ENCODE data around the gene MAMSTR. TPM values are rescaled to one million over a fixed set of nuclear protein-coding genes. Genes with fewer than 3 reads are reported as not detected.
"Not testable (repeated sequence)": the region's sequence is repeated elsewhere in the genome, so short reads cannot be mapped to it uniquely, and the experiment has no call there.

The MAMSTR gene
- total RNA-seq, 1 donor from 2014 or later = 5.2 TPM

GRCh38 chr19:48718711-48719231 is 754 bp downstream of the MAMSTR start:
- Histone ChIP-seq H3K4me3 (ENCODE audit: low read length in 3 of 3) (peak overlapping the region; percentile 85 to 88 (median 86)), H3K9me3 (ENCODE audit: control insufficient read depth in 3 of 3, low read length in 3 of 3) (no peaks in the 10 kb centered on the region), H3K36me3 (ENCODE audit: control insufficient read depth in 3 of 3, insufficient read depth in 3 of 3, low read length in 3 of 3) (peaks cover 0 to 5% (median 4%) of the 10 kb centered on the region in 3 donors), H3K27ac (ENCODE audit: low read depth, low read length) (peak overlapping the region; percentile 97), H3K27me3 (ENCODE audit: control insufficient read depth in 3 of 3, insufficient read depth in 3 of 3, low read length in 3 of 3) (no peaks in the 10 kb centered on the region), H3K4me1 (ENCODE audit: control insufficient read depth in 3 of 3, insufficient read depth in 3 of 3, low read length in 3 of 3) (peaks cover 46 to 66% (median 54%) of the 10 kb centered on the region in 3 donors), H3K9ac (ENCODE audit: low read depth in 1 of 3, low read length in 3 of 3) (peak overlapping the region; percentile 94 to 99 (median 97))

DNA sequence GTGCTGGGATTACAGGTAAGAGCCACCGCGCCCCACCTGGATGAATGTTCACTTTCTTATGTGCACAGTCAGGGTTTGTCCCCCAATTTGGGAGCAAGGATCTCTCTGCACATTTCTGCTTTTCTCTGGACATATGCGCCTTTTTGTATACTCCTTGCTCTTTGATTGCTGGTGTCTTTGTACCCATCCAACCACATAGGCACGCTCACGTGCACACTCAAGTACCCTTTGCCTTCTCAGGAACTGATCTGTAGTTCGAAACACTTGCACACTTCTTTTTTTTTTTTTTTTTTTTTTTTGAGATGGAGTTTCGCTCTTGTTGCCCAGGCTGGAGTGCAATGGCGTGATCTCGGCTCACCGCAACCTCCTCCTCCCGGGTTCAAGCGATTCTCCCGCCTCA is 1.4 kb downstream of the MAMSTR start:
- Histone ChIP-seq H3K9ac (ENCODE audit: low read depth in 1 of 3, low read length in 3 of 3) (peak overlapping the region; percentile 32 to 99 (median 97)), H3K27ac (ENCODE audit: low read depth, low read length) (peak overlapping the region; percentile 97), H3K4me3 (ENCODE audit: low read length in 3 of 3) (peak overlapping the region; percentile 85 to 88 (median 86)), H3K4me1 (ENCODE audit: control insufficient read depth in 3 of 3, insufficient read depth in 3 of 3, low read length in 3 of 3) (peaks cover 51 to 72% (median 55%) of the 10 kb centered on the region in 3 donors)
- H3K9me3 ChIP-seq (ENCODE audit: control insufficient read depth in 3 of 3, low read length in 3 of 3); H3K27me3 ChIP-seq (ENCODE audit: control insufficient read depth in 3 of 3, insufficient read depth in 3 of 3, low read length in 3 of 3); H3K36me3 ChIP-seq (ENCODE audit: control insufficient read depth in 3 of 3, insufficient read depth in 3 of 3, low read length in 3 of 3): not testable (repeated sequence)

DNA sequence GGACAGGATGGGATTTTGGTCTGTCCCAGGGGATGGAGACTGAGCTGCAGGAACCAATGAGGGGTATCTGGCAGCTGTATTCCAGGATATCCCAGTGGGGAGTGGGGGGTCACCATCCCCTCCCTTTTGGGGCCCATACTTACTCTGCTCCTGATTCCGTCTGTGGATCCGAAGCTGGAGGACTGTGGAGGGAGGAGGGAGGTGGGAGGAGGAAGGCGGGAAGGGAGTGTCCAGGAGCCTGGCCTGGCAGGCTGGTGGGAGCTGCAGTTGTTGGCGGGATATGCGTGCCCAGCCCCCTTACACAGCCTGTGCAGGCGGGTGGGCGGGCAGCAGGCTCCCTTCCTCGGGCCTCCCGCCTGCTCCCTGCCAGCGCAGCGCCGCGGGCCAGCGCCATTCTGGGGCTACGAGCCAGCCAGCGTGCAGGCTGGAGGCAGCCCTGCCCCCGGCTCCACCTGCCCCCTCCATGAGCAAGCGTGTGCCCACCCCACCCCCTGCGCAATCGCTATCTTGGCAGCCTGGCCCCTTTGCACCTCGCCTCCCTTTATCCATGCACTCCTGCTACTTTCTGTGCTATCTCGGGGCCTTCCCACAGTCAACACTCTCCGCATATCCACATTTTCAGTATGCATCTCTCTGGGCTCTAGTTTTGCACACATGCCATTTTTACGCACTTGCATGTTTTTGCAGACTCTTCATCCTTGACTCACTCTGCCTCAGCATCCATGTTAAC is 2.8 kb downstream of the MAMSTR start:
- H3K9ac ChIP-seq (ENCODE audit: low read depth in 1 of 3, low read length in 3 of 3) = peak overlapping the region in 2 of 3 donors; percentile 40 to 76
- peaks cover 51 to 75% (median 58%) of the 10 kb centered on the region in 3 donors for H3K4me1 ChIP-seq (ENCODE audit: control insufficient read depth in 3 of 3, insufficient read depth in 3 of 3, low read length in 3 of 3)
- H3K27me3 ChIP-seq (ENCODE audit: control insufficient read depth in 3 of 3, insufficient read depth in 3 of 3, low read length in 3 of 3) = no peaks in the 10 kb centered on the region
- no peaks in the 10 kb centered on the region for H3K9me3 ChIP-seq (ENCODE audit: control insufficient read depth in 3 of 3, low read length in 3 of 3)
- H3K4me3 ChIP-seq (ENCODE audit: low read length in 3 of 3) = peak overlapping the region; percentile 67 to 72 (median 72)
- peak overlapping the region; percentile 80 for H3K27ac ChIP-seq (ENCODE audit: low read depth, low read length)
- H3K36me3 ChIP-seq (ENCODE audit: control insufficient read depth in 3 of 3, insufficient read depth in 3 of 3, low read length in 3 of 3) = peaks cover 4 to 13% (median 11%) of the 10 kb centered on the region in 3 donors

DNA sequence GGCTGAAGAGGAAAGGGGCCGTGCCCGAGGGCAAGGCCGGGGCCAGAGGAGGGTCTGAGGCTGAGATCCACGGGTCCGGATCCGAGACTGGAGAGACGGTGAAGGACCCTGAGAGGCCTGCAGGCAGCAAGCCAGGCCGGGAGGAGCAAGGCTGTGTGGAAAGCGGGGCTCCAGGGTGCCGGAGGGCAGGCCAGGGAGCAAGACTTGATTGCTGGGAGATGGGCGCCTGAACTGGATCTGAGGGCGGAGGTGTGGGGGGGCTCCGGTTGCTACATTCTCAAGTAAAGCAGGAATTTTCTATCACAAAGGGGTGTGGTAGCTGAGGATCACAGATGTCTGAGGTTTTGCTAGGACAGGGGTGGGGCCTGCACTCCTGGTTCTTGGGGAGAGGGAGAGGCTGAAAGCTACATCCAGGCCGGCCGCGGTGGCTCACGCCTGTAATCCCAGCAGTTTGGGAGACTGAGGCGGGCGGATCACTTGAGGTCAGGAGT is 3.8 kb downstream of the MAMSTR start:
- Histone ChIP-seq H3K27ac (ENCODE audit: low read depth, low read length) (peak overlapping the region; percentile 80), H3K36me3 (ENCODE audit: control insufficient read depth in 3 of 3, insufficient read depth in 3 of 3, low read length in 3 of 3) (peaks cover 4 to 13% (median 11%) of the 10 kb centered on the region in 3 donors), H3K4me1 (ENCODE audit: control insufficient read depth in 3 of 3, insufficient read depth in 3 of 3, low read length in 3 of 3) (peaks cover 48 to 68% (median 57%) of the 10 kb centered on the region in 3 donors), H3K9me3 (ENCODE audit: control insufficient read depth in 3 of 3, low read length in 3 of 3) (peaks cover 0 to 3% (median 0%) of the 10 kb centered on the region in 3 donors), H3K27me3 (ENCODE audit: control insufficient read depth in 3 of 3, insufficient read depth in 3 of 3, low read length in 3 of 3) (no peaks in the 10 kb centered on the region), H3K4me3 (ENCODE audit: low read length in 3 of 3) (peak overlapping the region; percentile 67 to 70 (median 67)), H3K9ac (ENCODE audit: low read depth in 1 of 3, low read length in 3 of 3) (peak overlapping the region; percentile 70 to 81 (median 76))

DNA sequence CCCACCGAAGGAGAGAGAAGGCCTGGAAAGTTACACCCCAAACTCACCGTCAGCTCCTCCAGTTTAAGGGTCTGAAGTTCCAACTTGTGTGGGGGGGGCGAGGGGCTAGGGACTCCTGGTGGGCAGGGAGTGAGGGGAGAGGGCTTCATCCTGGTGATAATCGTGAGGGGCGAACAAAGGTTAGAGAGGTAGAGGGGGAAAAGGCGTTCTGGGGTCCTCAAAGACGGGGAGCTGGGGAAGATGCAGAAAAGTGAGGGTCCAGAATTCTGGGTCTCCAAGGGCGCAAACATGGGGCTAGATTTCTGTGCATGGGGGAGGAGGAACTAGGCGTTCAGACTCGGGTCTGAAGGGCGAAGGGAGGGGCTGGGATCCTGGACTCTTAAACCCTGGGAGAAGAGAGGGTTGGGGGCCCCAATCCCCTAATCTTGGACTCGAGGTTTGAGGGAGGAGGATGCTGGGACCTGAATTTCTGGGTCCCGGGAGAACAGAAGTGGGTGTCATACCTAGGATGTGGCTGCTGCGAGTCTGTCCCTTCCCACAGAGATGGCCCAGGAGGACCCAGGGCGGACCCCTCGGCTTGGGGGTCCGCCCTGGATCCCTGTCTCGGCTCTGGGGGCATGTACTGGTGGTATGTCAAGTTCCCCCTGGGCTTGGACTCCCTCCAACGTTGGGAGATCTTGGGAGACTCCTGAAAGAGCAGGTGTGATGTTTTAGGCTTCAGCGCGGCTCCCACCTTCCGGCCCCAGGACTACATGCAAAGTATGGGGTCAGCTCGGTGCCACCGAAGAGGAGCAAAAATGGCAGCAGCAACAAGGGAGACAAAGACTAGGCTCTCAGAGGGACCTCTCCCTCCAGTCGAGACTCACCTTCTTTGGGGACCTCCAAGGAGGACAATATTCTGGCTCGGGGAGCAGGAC is 4.5 kb downstream of the MAMSTR start:
- Histone ChIP-seq H3K27ac (ENCODE audit: low read depth, low read length) (peak overlapping the region; percentile 80), H3K36me3 (ENCODE audit: control insufficient read depth in 3 of 3, insufficient read depth in 3 of 3, low read length in 3 of 3) (peaks cover 4 to 13% (median 11%) of the 10 kb centered on the region in 3 donors), H3K9me3 (ENCODE audit: control insufficient read depth in 3 of 3, low read length in 3 of 3) (peaks cover 0 to 3% (median 0%) of the 10 kb centered on the region in 3 donors), H3K4me3 (ENCODE audit: low read length in 3 of 3) (peak overlapping the region; percentile 67 to 70 (median 67)), H3K4me1 (ENCODE audit: control insufficient read depth in 3 of 3, insufficient read depth in 3 of 3, low read length in 3 of 3) (peaks cover 46 to 63% (median 51%) of the 10 kb centered on the region in 3 donors), H3K27me3 (ENCODE audit: control insufficient read depth in 3 of 3, insufficient read depth in 3 of 3, low read length in 3 of 3) (no peaks in the 10 kb centered on the region), H3K9ac (ENCODE audit: low read depth in 1 of 3, low read length in 3 of 3) (peak overlapping the region; percentile 76 to 82 (median 81))

- H3K9ac ChIP-seq (ENCODE audit: low read depth in 1 of 3, low read length in 3 of 3) = peak overlapping the region; percentile 76 to 82 (median 81)
- peaks cover 0 to 3% (median 0%) of the 10 kb centered on the region in 3 donors for H3K9me3 ChIP-seq (ENCODE audit: control insufficient read depth in 3 of 3, low read length in 3 of 3)
- H3K4me1 ChIP-seq (ENCODE audit: control insufficient read depth in 3 of 3, insufficient read depth in 3 of 3, low read length in 3 of 3) = peaks cover 39 to 54% (median 44%) of the 10 kb centered on the region in 3 donors
- no peaks in the 10 kb centered on the region for H3K27me3 ChIP-seq (ENCODE audit: control insufficient read depth in 3 of 3, insufficient read depth in 3 of 3, low read length in 3 of 3)
- peak overlapping the region; percentile 67 to 70 (median 67) for H3K4me3 ChIP-seq (ENCODE audit: low read length in 3 of 3)
- peak overlapping the region; percentile 80 for H3K27ac ChIP-seq (ENCODE audit: low read depth, low read length)
- peaks cover 4 to 13% (median 11%) of the 10 kb centered on the region in 3 donors for H3K36me3 ChIP-seq (ENCODE audit: control insufficient read depth in 3 of 3, insufficient read depth in 3 of 3, low read length in 3 of 3)
Observed at GRCh38 chr19:48713864-48714755, 5.4 kb downstream of the MAMSTR start.

DNA sequence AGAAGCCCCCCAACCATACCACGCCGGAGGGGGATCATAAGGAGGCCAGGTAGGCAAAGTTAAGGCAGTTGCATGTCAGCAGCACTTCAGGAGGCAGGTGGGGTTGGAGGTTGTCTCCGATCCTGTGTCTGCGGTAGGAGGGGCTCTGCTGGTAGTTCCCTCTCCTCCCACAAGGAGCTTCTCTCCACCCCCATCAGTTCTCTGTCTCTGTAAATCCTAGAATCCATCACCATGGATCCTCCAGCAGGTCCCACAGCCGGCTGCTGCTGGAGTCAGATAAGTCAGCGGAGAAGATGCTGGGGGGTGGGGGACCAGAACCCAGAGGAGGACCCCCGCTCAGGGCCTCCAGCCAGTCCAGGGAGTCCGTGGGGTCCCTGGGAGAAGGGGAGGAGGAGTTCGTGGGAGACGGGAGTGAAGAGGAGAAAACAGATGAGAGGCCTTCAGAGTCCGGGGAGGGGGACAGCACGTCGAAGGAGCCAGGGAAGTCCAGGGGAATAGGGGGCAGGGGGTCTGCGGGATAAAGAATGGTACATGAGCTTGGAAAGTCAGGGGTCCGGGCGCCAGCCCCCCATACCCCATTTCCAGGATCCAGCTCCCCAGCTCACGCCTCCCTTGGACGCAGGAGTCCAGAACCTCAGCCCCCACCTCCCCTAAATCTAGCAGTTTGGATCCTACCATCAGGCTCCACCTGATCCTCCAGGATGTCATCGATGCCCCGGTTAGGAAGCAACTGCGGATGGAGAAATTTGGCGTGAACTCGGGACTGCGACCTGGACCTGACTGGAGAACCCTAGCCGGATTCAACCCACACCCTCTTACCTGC is 6.3 kb downstream of the MAMSTR start:
- Histone ChIP-seq H3K9me3 (ENCODE audit: control insufficient read depth in 3 of 3, low read length in 3 of 3) (peaks cover 0 to 3% (median 0%) of the 10 kb centered on the region in 3 donors), H3K36me3 (ENCODE audit: control insufficient read depth in 3 of 3, insufficient read depth in 3 of 3, low read length in 3 of 3) (peaks cover 4 to 11% (median 11%) of the 10 kb centered on the region in 3 donors), H3K27me3 (ENCODE audit: control insufficient read depth in 3 of 3, insufficient read depth in 3 of 3, low read length in 3 of 3) (no peaks in the 10 kb centered on the region), H3K4me3 (ENCODE audit: low read length in 3 of 3) (peak overlapping the region; percentile 59 to 66 (median 59)), H3K27ac (ENCODE audit: low read depth, low read length) (no peak overlapping the region), H3K9ac (ENCODE audit: low read depth in 1 of 3, low read length in 3 of 3) (peak overlapping the region in 2 of 3 donors; percentile 13 to 60), H3K4me1 (ENCODE audit: control insufficient read depth in 3 of 3, insufficient read depth in 3 of 3, low read length in 3 of 3) (peaks cover 32 to 47% (median 35%) of the 10 kb centered on the region in 3 donors)

GRCh38 chr19:48711106-48711662 is 8.3 kb downstream of the MAMSTR start:
- H3K4me1 ChIP-seq (ENCODE audit: control insufficient read depth in 3 of 3, insufficient read depth in 3 of 3, low read length in 3 of 3) = peaks cover 22 to 30% (median 22%) of the 10 kb centered on the region in 3 donors
- no peak overlapping the region for H3K27ac ChIP-seq (ENCODE audit: low read depth, low read length)
- H3K36me3 ChIP-seq (ENCODE audit: control insufficient read depth in 3 of 3, insufficient read depth in 3 of 3, low read length in 3 of 3) = peaks cover 4 to 11% (median 11%) of the 10 kb centered on the region in 3 donors
- no peak overlapping the region for H3K9ac ChIP-seq (ENCODE audit: low read depth in 1 of 3, low read length in 3 of 3)
- H3K27me3 ChIP-seq (ENCODE audit: control insufficient read depth in 3 of 3, insufficient read depth in 3 of 3, low read length in 3 of 3) = no peaks in the 10 kb centered on the region
- H3K4me3 ChIP-seq (ENCODE audit: low read length in 3 of 3) = no peak overlapping the region
- peaks cover 0 to 3% (median 0%) of the 10 kb centered on the region in 3 donors for H3K9me3 ChIP-seq (ENCODE audit: control insufficient read depth in 3 of 3, low read length in 3 of 3)
